Right forelimb (tissue), 1 donor: ENCODE results near the gene MCOLN1.

ENCODE experiments used
- DNase-seq: peaks from one replicate; pipeline ENCODE4 v3.0.0-alpha.2; 2018

Gene MCOLN1

GRCh38 chr19:7504684-7505083 is 17.7 kb upstream of the MCOLN1 start:
- DNase-seq, result no peak

DNA sequence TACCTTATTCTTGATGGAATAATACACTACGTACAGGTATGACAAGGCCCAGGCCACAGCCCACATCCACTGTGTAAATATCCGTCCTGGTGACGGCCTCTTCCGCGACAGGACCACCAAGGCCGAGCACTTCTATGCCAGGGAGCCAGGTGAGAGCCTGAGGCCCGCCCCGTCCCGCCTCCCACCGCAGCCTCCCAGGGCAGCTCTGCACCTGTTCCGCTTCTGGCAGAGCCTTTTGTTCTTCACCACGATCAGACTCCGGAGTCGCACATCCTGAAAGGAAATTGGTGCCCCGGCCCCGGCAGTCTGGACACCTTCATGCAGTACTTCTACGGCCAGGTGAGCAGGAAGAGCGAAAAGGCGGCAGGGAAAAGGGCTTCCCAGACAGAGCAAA is 17.1 kb upstream of the MCOLN1 start:
- no peak for DNase-seq

DNA sequence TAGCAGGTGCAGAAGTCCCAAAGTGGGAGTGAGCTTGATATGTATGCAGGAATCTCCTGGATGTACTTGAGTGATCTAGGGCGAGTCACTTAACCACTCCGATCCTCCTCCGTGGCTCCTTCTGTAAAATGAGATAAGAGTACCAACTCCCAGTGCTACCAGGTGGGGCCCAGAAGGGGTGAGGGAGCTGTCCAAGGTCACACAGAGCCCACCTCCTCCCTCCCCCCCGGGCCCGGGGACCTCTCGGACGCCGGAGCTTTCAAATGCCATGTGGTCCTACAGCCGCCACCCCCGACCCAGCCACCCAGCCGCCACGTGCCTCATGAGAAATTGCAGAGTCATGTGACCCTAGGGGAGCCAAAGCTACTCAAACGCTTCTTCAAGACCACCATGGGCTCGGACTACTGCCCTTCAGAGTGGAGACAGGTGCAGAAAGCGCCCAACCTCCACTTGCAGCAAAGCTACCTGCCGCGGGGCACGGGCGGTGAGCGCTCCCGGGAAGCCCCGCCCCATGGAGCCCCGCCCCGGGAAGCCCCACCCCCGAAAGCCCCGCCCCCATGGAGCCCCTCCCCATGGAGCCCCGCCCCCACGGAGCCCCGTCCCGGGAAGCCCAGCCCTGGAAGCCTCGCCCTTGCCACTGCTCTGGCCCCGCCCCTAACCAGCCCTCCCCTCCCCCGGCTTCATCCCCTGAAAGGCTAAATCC is 16.6 kb upstream of the MCOLN1 start:
- DNase-seq, result no peak

DNA sequence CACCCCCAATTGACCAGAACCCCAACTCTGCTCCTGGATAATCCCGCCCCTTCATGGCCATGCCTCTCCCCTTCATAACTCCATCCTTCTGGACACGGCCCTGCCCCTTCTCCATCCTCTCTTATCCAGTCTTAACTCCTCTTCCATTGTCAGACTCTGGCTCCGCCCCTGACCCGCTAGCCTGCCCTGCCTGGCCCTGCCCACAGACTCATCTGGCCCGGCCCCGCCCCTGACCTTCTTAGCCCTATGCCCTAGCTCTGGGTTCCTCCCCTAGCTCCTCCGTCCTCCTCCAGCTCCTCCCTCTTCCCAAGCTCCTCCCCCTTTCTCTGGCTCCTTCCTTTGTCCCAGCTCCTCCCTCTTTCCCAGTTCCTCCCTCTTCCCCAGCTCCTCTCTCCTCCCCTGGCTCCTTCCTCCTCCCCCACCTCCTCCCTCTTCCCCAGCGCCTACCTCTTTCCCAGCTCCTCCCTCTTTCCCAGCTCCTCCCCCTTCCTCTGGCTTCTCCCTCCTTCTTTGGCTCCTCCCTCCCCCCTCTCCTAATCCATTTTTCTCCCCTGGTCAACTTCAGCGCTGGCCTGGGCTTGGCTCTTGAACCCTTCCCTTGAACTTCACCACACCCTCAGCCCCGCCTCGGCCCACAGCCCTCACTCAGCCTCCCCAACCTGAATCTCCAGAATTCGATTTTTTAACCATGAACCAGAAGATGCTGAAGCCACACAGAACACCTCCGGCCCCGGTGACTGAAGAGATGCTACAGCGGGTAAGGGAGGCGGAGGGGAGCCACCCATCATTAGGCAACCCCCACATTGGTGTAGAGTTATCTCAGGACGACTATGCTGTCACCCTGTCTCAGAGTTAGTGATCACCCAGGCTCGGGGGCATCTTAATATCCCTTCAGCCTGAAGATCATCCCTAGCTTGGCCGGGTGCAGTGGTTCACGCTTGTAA is 15.8 kb upstream of the MCOLN1 start:
- DNase-seq, result no peak

GRCh38 chr19:7507884-7508283 is 14.5 kb upstream of the MCOLN1 start:
- DNase-seq, result no peak

DNA sequence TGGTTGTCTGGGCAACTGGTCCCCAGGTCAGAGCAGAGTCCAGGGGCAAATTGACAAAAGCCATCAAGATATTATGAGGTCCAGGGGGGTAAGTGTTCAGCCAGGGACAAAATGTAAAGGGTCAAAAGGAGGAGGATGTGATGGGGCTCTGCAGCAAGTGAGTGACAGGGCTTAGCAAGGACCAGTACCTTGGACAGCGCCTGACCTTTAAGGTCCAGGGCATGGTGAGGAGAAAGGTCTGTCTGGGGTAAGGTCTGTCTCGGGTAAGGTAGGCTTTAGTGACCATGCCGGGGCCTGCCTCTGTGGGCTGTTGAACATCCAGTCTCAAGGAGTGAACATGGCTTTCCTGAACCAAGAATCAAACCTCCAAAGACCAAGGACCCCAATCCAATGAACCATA is 12.8 kb upstream of the MCOLN1 start:
- no peak for DNase-seq

- DNase-seq, result no peak
These were observed 10.0 kb upstream of the MCOLN1 start for GRCh38 chr19:7512400-7512851.

GRCh38 chr19:7513809-7514642 is 8.4 kb upstream of the MCOLN1 start:
- no peak for DNase-seq

GRCh38 chr19:7515110-7515644 is 7.2 kb upstream of the MCOLN1 start:
- no peak for DNase-seq

DNA sequence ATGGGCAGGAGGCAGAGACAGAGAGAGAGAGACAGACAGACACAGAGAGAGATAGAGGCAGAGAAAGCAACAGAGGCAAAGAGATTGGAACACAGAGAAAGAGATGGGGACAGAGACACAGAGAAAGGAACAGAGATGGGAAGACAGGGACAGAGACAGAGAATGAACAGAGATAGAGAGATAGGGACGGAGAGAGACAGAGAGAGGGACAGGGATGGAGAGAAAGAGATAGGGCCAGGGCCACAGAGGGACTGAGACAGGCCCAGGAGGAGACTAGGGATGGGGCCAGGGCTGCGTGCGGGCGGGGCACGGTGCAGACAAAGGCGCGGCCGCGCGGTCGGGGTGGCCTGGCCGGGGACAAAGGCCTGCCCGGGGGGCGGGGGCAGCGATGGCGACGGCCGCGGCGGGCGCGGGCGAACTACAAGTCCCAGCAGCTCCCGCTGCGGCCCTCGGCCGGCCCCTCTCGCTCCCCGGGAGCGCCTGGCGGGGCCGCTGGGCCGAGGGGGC is 6.7 kb upstream of the MCOLN1 start, which contains the start of gene ZNF358:
ZNF358 (plus strand) TSS at position 459 of the 507 bp plus-strand sequence. CDS start 3,140 bp downstream, outside the sequence.
- DNase-seq, result peak; percentile 83

DNA sequence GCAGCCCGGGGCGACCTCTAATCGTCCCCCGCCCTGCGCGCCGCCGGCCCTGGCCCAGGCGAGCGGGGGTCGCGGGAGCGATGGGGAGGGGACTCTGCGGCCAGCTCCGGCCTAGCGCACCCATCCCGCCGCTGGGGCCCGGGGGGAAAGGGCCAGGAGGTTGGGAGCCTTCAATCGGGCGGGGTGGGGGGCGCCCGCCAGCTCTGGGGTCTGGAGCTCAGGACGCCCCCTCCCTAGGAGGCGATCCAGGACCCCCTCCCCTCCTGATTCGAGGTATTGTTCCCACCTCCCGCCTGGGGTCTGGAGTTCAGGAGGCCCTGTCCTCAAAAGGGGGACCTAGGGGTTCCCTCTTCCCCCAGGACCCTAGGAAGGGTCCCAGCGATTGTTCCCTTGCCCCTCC is 6.1 kb upstream of the MCOLN1 start:
- no peak for DNase-seq

GRCh38 chr19:7516878-7517277 is 5.5 kb upstream of the MCOLN1 start:
- no peak for DNase-seq

GRCh38 chr19:7519361-7520130 is 2.9 kb upstream of the MCOLN1 start:
- no peak for DNase-seq

DNA sequence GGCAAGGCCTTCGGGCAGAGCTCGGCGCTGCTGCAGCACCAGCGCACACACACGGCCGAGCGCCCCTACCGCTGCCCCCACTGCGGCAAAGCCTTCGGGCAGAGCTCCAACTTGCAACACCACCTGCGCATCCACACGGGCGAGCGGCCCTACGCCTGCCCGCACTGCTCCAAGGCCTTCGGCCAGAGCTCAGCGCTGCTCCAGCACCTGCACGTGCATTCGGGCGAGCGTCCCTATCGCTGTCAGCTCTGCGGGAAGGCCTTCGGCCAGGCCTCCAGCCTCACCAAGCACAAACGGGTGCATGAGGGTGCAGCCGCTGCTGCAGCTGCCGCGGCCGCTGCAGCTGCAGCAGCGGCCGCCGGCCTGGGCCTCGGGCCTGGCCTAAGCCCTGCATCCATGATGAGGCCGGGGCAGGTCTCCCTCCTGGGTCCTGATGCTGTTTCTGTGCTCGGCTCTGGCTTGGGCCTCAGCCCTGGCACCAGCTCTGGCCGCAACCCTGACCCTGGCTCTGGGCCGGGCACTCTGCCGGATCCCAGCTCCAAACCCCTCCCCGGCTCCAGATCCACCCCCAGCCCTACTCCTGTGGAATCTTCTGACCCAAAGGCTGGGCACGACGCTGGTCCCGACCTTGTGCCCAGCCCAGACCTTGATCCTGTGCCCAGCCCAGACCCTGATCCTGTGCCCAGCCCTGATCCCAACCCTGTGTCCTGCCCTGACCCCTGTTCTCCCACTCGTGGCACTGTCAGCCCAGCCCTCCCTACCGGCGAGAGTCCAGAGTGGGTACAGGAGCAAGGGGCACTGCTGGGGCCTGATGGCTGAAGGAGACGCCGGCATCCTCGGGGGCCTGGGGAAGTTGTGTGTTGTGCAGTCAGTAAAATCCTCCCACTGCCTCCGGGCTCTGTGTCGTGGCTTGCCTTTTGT is 2.0 kb upstream of the MCOLN1 start:
- DNase-seq, result no peak

- no peak for DNase-seq
These were observed 813 bp upstream of the MCOLN1 start for GRCh38 chr19:7521551-7522071.

- DNase-seq, result no peak
These were observed 671 bp downstream of the MCOLN1 start for GRCh38 chr19:7522923-7523667.

- DNase-seq, result no peak
These were observed 2.1 kb downstream of the MCOLN1 start for GRCh38 chr19:7524523-7524922.

DNA sequence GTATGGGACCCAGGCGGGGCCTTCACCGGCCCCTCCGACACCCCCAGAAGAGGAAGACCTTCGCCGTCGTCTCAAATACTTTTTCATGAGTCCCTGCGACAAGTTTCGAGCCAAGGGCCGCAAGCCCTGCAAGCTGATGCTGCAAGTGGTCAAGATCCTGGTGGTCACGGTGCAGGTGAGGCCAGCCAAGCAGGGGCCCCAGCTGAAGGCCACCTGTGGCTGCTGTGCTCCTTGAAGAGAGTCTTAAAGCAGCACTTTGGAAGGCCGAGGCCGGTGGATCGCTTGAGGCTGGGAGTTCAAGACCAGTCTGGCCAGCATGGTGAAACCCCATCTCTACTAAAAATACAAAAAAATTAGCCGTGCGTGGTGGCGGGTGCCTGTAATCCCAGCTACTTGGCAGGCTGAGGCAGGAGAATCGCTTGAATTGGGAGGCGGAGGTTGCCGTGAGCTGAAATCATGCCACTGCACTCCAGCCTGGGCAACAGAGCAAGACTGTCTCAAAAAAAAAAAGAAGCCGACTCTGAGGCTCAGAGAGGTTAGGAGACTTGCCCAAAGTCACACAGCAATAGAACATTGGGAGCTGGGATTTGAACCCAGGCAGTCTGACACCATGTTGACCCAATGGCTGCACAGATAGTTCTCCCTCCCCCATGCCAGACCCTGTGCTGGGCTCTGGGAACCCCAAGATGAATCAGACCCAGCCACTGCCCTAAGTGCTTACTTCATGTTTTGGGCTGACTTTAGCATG is 2.7 kb downstream of the MCOLN1 start:
- no peak for DNase-seq
